Colonic mucosa (tissue), 4 donors: ENCODE results near the gene KLF16. TPM values are rescaled to one million over a fixed set of nuclear protein-coding genes. Genes with fewer than 3 reads are reported as not detected.
A peak's percentile ranks its signal among the peaks of the same experiment; 100 is the strongest.
"Not testable (repeated sequence)": the region's sequence is repeated elsewhere in the genome, so short reads cannot be mapped to it uniquely, and the experiment has no call there.

Source experiments
- DNase-seq: peaks from one replicate; pipeline ENCODE4 v3.0.0-alpha.2; 2020
- H3K27ac ChIP-seq: fragments of 200-600 bp; one replicate; pipeline ENCODE4 v1.8.0; 2021
- H3K27me3 ChIP-seq: fragments of 200-600 bp; one replicate; pipeline ENCODE4 v1.8.0; 2021
- H3K36me3 ChIP-seq: fragments of 200-600 bp; one replicate; pipeline ENCODE4 v1.8.0; 2021
- H3K4me1 ChIP-seq: fragments of 200-600 bp; one replicate; pipeline ENCODE4 v1.8.0; 2021; ENCODE audit warnings: mild to moderate bottlenecking
- H3K4me3 ChIP-seq: fragments of 200-600 bp; one replicate; pipeline ENCODE4 v1.8.0; 2021
- H3K9ac ChIP-seq, 2 donors: one replicate each; pipeline ENCODE4 v1.7.0; 2013; ENCODE audit warnings: control low read depth in 2 of 2, low read depth in 2 of 2, low read length in 2 of 2
- H3K9me3 ChIP-seq: fragments of 200-600 bp; one replicate; pipeline ENCODE4 v1.8.0; 2021
- CTCF ChIP-seq: fragments of 200-600 bp; IDR thresholded peaks from one replicate; pipeline ENCODE4 v1.8.0; 2022; ENCODE audit warnings: antibody characterized with exemption, mild to moderate bottlenecking
- intact Hi-C: fragments of 100-400 bp; cut with DNase I; formaldehyde crosslinking; loops from one replicate; pipeline ENCODE4 v1.14.1; 2022
- total RNA-seq, 2 donors: library from RNA; stranded (reverse); fragmentation: NEBNext Ultra II Directional in 1 of 2; extraction: Animal tissue kit (Norgen Biotek cat#: 25700) in 1 of 2; gene quantifications; one replicate each; pipeline ENCODE4 v1.2.1, GENCODE V29; 2021
- donor health status: healthy.
- donor health status: DM: no; HTN: no; CAD: no.
- donor health status: DM: no; HTN: no; CAD: no.

Gene KLF16
- total RNA-seq, 2 donors from 2014 or later = 31.1 to 34.8 TPM

GRCh38 chr19:1893791-1894190 is 30.4 kb upstream of the KLF16 start:
- Histone ChIP-seq H3K9me3 (no peaks in the 10 kb centered on the region), H3K4me1 (no peaks in the 10 kb centered on the region), H3K27me3 (no peaks in the 10 kb centered on the region), H3K27ac (no peak overlapping the region), H3K36me3 (no peaks in the 10 kb centered on the region), H3K4me3 (no peak overlapping the region), H3K9ac (no peak overlapping the region)
- no peak for TF ChIP-seq CTCF
- no peak for DNase-seq
- intact Hi-C loops = no loop called here

- Histone ChIP-seq H3K9me3 (no peaks in the 10 kb centered on the region), H3K36me3 (no peaks in the 10 kb centered on the region), H3K27me3 (no peaks in the 10 kb centered on the region), H3K4me3 (no peak overlapping the region), H3K27ac (no peak overlapping the region), H3K4me1 (no peaks in the 10 kb centered on the region), H3K9ac (no peak overlapping the region)
- DNase-seq = no peak
- intact Hi-C loops = no loop called here
- TF ChIP-seq CTCF = no peak
Measured at GRCh38 chr19:1889907-1890306, 26.5 kb upstream of the KLF16 start.

- intact Hi-C loops = no loop called here
- Histone ChIP-seq H3K36me3 (no peaks in the 10 kb centered on the region), H3K9ac (no peak overlapping the region)
Measured at GRCh38 chr19:1888385-1888784, 25.0 kb upstream of the KLF16 start.

GRCh38 chr19:1886360-1886759 is 23.0 kb upstream of the KLF16 start:
- H3K9ac ChIP-seq, H3K27me3 ChIP-seq, H3K27ac ChIP-seq, H3K4me3 ChIP-seq, H3K36me3 ChIP-seq, intact Hi-C loops, H3K9me3 ChIP-seq, DNase-seq: not testable (repeated sequence)
- H3K4me1 ChIP-seq = peaks cover 10% of the 10 kb centered on the region

More at GRCh38 chr19:1888385-1888784, 25.0 kb upstream of the KLF16 start:
- no peaks in the 10 kb centered on the region for H3K27me3 ChIP-seq
- DNase-seq = no peak
- no peak overlapping the region for H3K4me3 ChIP-seq
- no peak overlapping the region for H3K27ac ChIP-seq
- no peak for TF ChIP-seq CTCF
- H3K9me3 ChIP-seq = no peaks in the 10 kb centered on the region
- H3K4me1 ChIP-seq = peaks cover 6% of the 10 kb centered on the region

- Histone ChIP-seq H3K27ac (peak within 1 kb of the TSS; percentile 82), H3K9ac (peak within 1 kb of the TSS; percentile 94 to 95), H3K4me1 (peaks cover 10% of the 10 kb centered on the region), H3K4me3 (peak within 1 kb of the TSS; percentile 95)
- H3K27me3 ChIP-seq, intact Hi-C loops, H3K36me3 ChIP-seq, H3K9me3 ChIP-seq: not testable (repeated sequence)
- peak; percentile 96 for DNase-seq
Measured at GRCh38 chr19:1885398-1886119, 22.2 kb upstream of the KLF16 start, which contains the start of gene ABHD17A. TSS of gene ABHD17A (minus strand) at chr19:1885496. CDS start at chr19:1881566, 3,930 bp downstream.

GRCh38 chr19:1884719-1885334 is 21.4 kb upstream of the KLF16 start:
- H3K36me3 ChIP-seq = no peaks in the 10 kb centered on the region
- intact Hi-C loops = no loop called here
- no peaks in the 10 kb centered on the region for H3K27me3 ChIP-seq
- no peak for TF ChIP-seq CTCF
- H3K4me1 ChIP-seq = peaks cover 10% of the 10 kb centered on the region
- DNase-seq = no peak
- peak overlapping the region; percentile 95 for H3K4me3 ChIP-seq
- H3K9me3 ChIP-seq = no peaks in the 10 kb centered on the region
- H3K27ac ChIP-seq = peak overlapping the region; percentile 82
- peak overlapping the region; percentile 94 to 95 for H3K9ac ChIP-seq
